Femur (tissue), 1 donor: ENCODE data around the gene SLC22A17.
"Not testable (repeated sequence)": the region's sequence is repeated elsewhere in the genome, so short reads cannot be mapped to it uniquely, and the experiment has no call there.

Experiments
- DNase-seq: peaks from one replicate; pipeline ENCODE4 v3.0.0-alpha.2; 2017

Gene SLC22A17

DNA sequence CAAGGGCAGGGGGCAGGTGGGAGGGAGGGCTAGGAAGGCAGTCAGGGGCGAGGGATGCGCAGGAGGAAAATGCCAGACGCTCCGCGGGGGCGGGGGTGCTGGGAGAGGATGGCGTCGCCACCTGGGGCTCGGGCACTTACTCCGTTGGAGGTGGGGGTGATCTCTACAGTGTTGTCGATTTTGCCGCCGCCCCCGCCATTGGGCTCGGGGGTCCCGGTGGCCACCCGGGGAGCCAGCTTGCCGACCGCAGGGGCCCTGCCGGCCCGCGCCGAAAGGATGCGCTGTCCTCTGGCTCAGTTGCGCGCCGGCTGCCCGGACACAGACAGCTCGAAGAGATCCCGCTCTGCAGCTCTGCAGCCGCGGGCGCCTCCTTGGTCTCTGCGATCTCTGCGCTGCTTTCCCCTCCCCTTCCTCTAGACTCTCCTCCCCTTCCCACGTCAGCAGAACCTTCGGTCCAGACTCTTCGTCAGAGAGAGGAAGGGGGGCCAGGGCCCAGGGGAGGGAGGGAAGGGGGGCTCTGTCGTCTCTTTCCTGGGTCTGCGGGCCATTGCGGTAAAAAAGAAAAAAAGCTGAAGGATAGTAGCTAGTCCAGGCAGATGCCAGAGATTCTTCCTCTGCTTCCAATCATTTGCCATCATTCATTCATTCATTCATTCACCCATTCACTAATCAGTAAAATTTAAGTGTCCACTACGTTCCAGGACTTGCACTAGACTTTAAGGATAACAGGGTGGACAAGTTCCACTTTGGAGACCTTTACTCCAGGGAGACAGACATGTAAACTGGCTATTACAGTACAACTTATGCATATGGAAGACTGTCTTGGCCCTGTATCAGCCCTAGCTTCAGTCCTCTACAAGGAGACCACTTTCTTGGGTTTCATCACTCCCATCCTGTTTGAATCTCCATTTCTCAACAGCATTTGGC lies at the start of gene SLC22A17:
TSS of gene SLC22A17 (minus strand) at position 382 of the 927 bp plus-strand sequence.
- DNase-seq, result peak; percentile 94

DNA sequence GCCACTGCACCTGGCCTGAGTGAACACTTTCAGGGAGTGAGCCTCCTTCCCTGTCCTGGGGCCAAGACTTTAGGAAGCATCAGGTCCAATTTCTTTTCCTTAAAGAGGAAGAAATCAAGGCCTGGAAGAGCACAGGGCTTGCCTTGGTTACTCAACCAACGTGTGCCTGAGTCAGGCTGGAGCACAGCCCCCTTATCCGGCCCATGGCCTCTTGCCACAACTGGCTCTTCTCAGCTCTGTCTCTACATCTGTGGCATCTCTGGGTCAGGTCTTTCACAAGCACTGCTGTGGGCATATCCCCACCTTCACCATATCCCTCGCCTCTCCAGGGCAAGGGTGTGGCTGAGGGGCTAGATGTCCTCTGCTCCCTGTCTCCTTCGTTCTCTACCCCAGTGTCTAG lies 48.6 kb upstream of the SLC22A17 start:
- DNase-seq, result no peak

DNA sequence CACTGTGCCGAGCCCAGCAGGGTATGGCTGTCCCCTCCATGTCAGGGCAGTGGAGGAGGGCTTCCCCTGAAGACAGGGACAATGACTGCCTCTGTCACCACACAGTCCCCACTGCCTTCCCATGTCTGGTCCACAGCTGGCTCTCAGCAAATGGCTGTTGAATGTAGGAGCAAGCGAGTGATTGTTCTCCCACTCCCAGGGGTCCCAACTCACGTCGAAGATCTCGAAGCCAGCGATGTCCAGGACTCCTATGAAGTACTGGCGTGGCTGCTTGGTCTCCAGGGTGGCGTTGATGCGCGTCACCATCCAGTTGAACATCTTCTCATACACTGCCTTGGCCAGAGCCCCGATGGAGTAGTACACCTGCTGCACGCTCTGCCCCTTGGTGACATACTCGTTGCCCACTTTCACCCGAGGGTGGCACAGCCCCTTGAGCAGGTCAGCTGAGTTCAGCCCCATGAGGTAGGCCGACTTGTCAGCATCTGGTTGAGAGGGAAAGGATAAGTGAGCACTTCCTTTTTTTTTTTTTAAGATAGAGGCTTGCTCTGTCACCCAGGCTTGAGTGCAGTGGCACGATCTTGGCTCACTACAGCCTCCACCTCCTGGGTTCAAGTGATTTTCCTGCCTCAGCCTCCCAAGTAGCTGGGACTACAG lies 47.9 kb upstream of the SLC22A17 start:
- DNase-seq, result not testable (repeated sequence)

DNA sequence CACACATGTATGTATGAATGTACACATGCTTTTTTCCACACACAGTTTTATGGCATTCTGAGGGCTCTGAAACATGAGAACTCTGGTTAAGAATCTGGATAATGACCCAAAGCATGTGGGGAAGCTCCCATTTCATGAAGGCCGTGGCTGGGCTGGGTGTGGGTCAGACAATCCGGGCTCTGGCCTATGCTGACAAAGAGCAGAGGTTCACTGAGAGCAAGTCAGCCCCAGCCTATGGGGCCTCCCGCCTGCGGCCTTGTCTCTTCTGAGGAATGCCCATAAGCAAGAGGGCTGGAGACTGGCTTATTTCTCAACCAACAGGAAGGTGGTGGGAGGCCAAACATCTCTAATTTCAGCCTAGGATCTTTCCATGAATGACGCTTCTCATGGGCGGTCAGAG lies 46.9 kb upstream of the SLC22A17 start:
- DNase-seq, result no peak

DNA sequence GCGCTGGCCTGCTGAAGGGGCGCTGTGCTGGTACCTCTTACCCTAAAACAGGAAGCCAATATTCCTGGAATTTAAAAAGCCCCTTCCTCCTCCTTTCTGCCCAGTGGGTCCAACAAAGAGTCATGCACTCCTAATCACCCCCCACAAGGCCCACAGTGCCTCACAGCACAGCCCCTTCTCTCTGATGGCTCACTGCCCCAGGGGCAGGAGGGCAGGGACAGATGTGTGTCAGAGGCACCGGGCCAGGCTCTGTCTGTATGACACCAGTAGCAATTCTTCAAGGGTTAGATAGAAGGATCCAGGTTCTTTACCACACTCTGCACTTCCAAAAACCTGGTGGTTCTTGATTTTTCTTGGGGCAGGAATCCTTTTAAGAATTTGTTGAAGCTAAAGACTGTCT lies 46.4 kb upstream of the SLC22A17 start:
- no peak for DNase-seq

DNA sequence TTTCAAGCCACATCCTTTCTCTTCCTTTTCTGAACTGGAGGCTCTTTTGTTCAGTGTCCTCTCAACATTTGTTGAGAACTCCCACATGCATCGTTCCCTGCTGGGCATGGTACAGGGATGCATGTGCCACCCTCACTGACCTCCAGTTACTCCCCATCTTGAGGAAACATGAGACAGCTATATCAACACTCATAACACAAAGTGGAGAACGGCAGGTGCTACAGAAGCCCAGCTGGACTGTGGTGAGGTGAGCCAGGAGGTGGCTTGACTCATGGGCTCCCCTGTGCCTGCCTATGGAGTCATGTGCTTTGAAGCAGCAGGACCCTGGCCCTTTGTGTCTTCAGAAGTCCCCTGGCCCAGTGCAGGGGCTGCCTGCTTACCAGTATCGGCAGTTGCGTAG lies 45.7 kb upstream of the SLC22A17 start:
- DNase-seq, result no peak

DNA sequence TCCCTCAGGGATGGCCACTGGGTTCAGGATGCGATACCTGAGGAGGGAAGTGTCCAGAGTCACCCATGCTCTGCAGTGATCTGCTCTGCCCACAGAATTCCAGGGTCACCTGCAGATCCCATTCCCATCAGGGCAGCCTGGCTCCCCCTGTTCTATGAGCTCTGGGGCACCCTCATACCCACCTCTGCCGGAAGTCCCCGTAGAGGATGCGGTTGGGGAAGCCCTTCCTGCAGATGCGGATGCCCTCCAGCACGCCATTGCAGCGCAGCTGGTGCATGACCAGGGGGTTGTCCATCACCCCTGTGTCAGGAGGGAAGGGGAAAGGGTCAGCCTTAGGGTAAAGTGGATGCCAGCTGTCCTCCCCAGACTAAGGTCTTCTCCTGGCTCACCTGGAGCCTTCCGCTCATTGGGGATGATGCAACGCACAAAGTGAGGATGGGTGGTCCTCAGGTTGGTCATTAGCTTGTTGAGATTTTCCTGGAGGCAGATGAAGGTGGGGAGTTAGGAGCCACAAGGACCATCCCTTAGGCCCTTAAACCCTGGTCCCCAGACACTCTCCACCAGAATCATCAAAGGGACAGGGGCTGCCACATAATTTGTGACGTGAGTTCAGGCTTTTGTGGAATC lies 44.2 kb upstream of the SLC22A17 start:
- no peak for DNase-seq

DNA sequence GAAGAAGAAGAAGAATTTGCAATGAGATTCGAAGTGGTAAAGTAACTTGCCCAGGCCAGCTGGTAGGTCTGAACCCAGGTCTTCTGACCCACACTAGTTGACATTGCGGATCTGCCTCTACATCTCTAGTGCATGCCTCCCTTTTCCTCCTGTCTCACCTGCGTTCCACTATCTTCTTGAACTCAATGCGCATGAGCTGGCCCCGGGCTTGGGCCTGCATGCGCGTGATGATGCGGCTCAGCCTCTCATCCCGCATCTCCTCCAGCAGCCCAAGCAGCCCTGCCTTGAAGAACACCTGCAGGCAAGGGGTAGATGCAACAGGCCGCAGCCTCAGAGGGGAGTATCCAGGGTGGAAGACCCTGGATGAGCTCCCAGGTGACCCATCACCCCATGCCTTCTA lies 43.4 kb upstream of the SLC22A17 start:
- DNase-seq, result no peak

DNA sequence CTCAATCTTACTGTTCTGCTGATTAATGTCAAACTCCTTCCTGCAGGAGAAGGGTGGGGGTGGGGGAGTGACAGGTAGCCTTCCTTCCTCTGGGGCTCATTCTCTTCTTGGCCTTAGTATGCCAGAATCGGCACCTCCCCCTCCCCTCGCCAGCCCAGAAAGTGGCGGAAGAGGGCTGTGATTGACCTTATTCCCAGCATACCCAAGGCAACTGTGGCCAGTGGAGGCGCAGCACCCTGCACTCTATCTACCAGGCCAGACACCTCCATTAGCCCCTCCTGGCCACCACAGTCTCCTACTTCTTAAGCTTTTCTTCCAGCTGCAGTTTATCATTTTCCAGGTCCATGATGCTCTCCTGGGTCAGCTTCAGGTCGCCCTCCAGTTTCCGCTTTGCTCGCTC lies 39.9 kb upstream of the SLC22A17 start:
- DNase-seq, result no peak

DNA sequence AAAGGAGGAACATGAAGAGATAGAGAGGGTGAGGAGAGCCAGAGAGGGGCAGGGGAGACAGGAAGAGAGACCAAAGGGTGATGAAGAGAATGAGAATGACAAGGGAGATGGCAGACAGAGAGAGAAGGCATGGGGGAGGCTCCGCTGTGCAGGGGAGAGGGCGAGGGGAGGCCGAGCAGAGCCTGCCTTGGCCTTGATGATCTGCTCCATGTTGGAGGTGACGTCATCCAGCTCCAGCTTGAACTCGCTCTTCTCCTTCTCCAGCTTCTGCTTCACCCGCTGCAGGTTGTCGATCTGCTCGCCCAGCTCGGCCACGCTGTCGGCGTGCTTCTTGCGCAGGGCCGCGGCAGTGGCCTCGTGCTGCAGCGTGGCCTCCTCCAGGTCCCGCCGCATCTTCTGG lies 37.2 kb upstream of the SLC22A17 start:
- not testable (repeated sequence) for DNase-seq

DNA sequence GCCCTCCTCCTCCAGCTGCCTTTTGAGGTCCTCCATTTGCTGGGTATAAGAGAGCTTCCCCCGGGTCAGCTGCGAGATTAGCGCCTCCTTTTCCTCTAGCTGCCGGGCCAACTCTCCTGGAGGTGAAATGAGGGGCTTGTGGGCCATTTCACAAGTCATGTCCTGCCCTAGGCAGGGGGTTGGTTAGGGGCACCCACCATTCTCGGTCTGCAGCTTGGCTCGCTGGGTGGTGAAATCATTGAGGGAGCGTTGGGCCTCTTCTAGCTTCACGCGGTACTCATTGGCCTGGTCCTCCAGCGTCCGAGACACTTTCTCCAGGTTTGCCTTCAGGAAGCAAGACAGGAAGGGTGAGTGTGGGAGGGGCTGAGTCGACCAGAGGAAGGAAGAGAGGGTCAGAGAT lies 36.7 kb upstream of the SLC22A17 start:
- DNase-seq, result no peak

DNA sequence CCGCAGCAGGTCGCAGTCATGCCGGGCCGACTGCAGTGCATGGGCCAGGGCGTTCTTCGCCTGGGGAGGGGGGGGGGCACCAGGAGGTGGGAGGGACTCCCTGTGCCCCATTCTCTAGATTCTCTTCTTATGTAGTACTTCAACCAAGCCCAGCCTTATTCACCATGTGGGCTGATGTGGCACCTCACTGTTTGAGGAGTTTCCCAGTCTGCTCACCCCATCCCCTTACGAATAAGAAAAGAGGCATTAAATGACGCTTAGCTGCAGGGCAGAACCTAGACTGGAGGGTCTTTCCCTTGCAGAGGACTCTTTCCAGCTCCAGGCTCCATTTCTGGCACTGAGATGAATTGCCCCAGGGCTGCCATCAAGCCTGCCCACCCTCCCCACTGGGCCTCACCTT lies 36.3 kb upstream of the SLC22A17 start:
- DNase-seq, result no peak

DNA sequence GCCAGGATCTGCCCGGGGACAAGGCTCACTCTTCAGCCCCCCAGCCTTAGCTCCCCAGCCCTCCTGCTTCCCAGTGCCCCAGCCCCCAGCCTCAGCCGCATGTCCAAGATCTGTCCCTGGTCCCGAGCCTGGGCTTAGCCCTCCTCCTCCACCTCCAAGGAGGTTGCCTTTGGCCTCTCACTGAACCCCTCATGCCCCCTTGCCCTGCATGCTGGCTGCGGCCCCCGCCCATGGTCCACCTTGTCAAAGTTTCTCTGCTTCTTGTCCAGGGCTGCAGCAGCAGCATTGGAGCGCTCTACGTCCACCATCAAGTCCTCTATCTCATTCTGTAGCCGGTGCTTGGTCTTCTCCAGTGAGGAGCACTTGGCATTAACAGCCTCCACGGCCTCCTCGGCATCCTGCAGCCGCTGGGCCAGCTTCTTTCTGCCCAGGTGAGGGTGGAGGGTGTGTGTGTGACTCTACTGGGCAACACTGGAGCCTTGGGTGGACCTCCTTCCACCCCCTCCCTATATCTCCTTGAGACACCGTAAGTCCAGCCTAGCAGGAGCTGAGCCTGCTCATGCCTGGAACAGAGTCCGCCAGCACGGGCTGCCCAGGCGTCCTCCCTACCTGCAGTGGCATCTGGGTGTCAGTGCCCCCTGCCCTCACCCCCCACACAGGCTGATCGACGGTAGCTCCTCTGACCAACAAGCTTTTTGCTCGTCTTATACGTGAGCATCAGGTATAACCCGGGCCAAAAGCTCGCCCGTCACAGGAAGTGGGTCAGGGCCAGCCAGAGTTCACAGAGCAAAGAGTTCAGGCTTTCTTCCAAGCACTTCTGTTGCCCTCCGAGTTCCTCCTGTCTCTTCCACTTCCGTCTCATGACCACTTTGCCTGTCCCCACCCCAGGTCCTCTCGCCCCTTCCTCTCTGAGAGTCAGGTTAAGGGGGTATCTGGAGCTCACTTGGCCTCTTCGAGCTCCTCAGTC lies 35.5 kb upstream of the SLC22A17 start:
- no peak for DNase-seq

DNA sequence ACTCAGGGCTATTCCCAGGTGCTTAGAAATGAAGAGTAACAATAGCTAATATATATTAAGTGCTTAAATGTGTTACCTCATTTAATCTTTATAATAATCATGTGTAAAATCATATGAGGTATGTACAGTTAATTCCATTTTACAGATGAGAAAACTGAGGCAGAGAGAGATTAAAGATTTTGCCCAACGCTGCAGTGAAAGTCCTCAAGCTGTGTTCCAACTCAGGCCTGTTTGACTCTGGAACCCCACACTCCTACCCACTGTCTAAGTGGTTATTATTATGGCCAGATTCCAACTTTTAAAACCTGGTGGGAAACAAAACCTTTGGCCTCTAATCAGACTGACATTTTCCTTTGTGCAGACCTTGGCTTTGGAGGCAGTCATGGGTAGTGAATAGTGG lies 34.3 kb upstream of the SLC22A17 start:
- no peak for DNase-seq

DNA sequence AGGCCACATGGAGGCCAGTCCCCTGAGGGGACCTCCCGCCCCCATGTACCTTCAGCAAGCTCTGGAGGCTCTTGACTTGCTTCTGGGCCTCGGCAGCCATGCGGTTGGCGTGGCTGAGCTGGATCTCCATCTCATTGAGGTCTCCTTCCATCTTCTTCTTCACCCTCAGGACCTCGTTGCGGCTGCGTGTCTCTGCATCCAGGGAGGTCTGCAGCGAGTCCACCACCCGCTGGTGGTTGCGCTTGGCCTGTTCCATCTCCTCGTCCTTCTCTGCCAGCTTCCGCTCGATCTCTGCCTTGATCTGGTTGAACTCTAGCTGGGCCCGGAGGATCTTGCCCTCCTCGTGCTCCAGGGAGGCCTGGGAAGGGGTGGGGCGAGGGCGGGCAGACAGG lies 33.6 kb upstream of the SLC22A17 start:
- not testable (repeated sequence) for DNase-seq

DNA sequence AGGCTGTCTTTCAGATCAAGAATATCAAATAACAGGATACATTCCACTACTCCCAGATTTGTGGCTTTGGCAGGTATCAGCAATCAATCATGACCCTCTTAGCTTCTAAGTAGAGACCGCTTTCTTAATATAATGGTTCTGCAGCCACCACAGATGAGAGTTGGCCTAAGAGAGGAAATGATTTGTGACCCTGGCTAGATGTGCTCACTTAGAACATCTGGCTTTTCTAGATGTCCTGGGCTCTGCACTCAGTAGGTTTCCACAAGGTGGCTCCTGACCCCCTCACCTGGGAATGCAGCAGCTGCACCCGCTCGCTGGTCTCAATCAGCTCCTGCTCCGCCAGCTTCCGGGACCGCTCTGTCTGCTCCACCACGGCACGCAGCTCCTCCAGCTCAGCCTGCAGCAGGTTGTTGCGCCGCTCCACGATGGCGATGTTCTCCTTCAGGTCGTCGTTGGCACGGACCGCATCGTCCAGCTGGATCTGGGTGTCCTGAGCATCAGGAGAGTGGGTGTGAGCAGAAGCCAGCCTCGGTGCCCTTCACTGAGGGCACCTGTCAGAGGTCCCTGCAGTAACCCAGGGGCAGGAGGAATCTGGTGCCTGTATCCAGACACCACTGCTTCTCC lies 33.1 kb upstream of the SLC22A17 start:
- no peak for DNase-seq

DNA sequence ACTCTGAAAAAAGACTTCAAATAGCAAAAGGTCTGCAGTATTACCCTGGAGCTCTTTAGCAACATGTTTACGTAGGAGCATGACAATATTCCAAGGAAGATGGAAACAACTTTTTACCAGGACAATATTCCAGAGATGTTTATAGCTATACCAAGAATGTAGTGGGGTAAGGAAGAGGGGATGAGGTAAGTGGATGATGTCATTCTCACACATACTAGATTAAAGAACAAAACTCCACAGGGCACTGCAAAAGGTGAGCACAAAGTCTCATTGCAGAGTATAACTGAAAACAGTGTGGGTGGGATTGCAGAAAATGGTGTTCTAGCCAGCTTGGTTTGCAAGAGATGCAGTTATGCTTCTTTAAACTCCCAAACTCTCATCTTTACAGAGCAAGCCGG lies 32.6 kb upstream of the SLC22A17 start:
- DNase-seq, result no peak

DNA sequence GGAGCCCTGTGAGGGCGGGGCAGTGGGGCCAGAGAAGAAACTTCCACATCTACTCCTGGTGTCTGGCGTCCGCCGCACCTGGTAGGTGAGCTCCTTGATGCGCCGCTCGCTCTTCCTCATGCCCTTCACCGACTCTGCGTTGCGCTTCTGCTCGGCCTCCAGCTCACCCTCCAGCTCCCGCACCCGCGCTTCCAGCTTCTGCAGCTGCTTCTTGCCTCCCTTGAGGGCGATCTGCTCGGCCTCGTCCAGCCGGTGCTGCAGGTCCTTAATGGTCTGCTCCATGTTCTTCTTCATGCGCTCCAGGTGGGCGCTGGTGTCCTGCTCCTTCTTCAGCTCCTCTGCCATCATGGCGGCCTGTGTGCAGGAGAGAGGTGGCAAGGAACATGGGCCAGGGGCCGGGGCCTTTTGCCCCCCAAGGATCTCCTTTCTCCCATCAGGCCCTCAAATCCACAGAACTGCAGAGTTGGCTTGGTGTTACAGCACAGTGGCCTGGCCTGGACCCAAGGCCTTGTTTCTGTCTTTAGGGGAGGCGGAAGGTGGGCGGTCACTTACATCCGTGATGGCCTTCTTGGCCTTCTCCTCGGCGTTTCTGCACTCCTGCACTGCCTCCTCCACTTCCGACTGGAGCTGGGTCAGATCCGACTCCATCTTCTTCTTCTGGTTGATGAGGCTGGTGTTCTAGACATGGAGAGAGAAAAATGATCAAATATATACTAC lies 31.8 kb upstream of the SLC22A17 start:
- DNase-seq, result no peak

DNA sequence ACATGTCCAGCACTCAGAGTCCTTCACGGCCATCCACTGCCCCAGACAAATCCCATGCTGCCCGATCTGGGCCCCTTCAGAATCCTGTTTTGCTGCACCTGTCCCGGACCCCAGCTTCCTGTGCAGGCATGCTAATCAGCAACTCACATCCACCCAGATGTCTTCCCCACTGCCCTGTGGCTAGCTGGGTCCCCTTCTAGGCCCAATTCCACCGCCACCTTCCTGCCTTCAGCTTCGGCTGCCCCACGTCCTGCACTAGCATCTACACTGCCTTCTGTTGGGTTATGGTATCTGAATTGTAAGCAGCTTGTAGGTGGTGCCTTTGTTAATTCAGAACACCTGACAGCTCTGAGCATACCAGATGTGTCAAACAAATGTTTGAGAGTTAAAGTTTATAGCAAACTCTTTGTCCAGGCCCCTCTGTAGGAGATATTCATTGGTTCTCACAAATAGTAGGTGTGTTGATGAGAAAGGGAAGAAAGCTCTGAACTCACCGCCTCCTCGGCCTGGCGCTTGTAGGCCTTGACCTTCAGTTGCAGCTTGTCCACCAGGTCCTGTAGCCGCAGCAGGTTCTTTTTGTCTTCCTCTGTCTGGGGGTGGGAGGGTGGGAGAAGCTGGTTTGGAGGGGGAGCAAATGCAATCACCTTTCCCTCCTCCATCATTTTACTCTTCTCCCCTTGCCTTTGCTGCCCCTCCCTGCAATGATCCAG lies 30.2 kb upstream of the SLC22A17 start:
- DNase-seq, result no peak

DNA sequence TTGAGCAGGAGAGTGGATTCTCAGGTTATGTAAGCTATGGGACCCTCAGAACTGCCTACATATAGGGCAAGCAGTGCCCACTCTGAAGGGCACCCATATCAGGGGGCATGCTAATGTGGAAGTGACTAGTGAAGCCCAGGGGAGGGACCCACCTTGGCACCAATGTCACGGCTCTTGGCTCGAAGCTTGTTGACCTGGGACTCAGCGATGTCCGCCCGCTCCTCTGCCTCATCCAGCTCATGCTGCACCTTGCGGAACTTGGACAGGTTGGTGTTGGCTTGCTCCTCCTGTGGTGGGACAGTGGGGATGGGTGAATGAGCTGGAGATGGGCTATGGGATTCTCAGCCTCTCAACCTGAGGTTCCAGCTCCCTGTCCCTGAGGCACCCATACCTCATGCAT lies 29.6 kb upstream of the SLC22A17 start:
- no peak for DNase-seq

DNA sequence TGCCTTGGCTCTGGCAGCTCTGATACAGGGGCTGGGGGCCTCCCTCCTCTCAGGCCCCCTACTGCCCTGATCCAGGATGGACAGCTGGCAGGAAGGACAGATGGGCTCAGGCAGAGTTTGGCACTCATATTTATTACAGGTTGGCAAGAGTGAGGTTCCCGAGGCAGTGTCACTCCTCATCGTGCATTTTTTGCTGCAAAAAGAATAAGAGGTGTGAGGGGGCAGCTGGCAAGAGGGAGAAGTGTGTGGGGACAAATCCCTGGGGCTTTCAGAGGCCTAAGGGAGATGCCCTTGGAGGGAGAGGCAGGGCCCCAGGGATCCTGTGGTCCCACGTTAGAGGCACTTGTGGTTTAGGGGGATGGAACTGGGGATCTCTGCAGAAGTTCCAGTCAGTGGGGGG lies 29.2 kb upstream of the SLC22A17 start:
- DNase-seq, result no peak
